OCI-LY7 (cell line): ENCODE measurements around the gene RPL36A.

Source experiments
- CTCF ChIP-seq: fragments of 200-600 bp; sonication (generic); conservative IDR thresholded peaks from 2 replicates; pipeline ENCODE4 v1.5.1; 2014; ENCODE audit warnings: mild to moderate bottlenecking, antibody characterized with exemption, low read length, moderate library complexity, mixed read lengths
- EZH2phosphoT487 ChIP-seq: fragments of 200-600 bp; sonication (generic); IDR thresholded peaks from 2 replicates; pipeline ENCODE4 v1.6.1; 2018; ENCODE audit warnings: low read depth, borderline replicate concordance, mild to moderate bottlenecking, mixed run types, antibody characterized with exemption, low read length, moderate library complexity, mixed read lengths

GRCh38 chrX:101368800-101369199 lies 22.0 kb upstream of the RPL36A start:
- no peak for TF ChIP-seq CTCF
- TF ChIP-seq EZH2phosphoT487: no peak
